ENCODE measurements around the gene MYO1A.
A peak's percentile ranks its signal among the peaks of the same experiment; 100 is the strongest.
"Not testable (repeated sequence)": the region's sequence is repeated elsewhere in the genome, so short reads cannot be mapped to it uniquely, and the experiment has no call there.

The MYO1A gene

DNA sequence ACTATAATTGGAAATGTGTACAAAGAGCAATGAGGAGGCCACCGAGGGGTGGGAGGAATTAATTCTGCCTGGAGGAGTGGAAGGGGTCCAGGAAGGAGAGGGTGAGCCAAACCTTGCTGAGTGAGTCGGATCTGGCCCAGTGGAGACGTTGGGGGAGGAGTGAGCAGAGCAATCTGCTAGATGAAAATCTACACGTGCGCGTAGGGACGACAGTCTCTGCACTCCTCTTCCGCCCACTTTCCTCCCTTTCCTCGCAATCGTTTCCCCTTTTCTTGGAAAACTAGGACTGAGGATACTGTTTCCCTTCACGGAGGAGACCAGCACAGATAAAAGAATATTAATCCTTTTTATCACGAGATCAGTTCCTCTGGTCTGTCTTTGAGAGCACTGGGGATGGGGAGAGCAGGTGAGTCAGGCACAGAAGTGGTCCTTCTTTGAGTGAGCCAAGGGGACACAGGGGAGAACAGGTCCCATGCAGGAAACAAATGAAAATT lies 36.1 kb upstream of the MYO1A start:
- no peak for DNase-seq (ENCODE audit: low read depth)
- peak overlapping the region; percentile 62 for H3K4me3 ChIP-seq (ENCODE audit: low read length)
- no peak for TF ChIP-seq CTCF (conservative IDR thresholded peaks at IDR 0.05; ENCODE audit: low read depth, low read length)

DNA sequence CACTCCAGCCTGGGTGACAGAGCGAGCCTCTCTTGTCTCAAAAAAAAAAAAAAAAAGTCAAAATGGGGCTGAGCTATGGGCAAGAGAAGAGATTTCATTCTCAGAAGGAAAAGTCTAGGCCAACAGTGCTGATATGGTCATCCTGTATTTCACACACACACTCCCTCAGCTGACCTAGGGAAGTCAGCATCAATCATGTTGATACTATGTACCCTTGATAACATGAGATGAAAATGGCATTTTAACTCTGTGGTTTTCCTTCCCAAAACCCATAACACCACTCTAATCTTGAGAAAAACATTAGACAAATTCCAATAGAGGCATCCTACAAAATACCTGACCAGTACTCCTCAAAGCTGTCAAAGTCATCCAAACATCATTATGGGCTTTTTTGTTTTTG lies 30.9 kb upstream of the MYO1A start:
- no peak for TF ChIP-seq CTCF (conservative IDR thresholded peaks at IDR 0.05; ENCODE audit: low read depth, low read length)
- H3K4me3 ChIP-seq (ENCODE audit: low read length) = no peak overlapping the region
- no peak for DNase-seq (ENCODE audit: low read depth)

DNA sequence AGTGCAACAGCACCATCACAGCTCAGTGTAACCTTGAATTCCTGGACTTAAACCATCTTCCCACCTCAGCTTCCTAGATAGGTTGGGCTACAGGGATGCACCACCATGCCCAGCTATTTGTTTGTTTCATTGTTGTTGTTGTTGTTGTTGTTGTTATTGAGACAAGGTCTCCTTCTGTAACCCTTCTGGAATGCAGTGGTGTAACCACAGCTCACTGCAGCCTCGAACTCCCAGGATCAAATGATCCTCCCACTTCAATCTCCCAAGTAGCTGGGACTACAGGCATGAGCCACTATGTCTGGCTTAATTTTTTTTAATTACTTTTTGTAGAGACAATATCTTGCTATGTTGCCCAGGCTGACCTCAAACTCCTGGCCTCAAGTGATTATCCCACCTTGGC lies 29.9 kb upstream of the MYO1A start:
- no peak for DNase-seq (ENCODE audit: low read depth)
- no peak for TF ChIP-seq CTCF (conservative IDR thresholded peaks at IDR 0.05; ENCODE audit: low read depth, low read length)
- H3K4me3 ChIP-seq (ENCODE audit: low read length) = no peak overlapping the region

DNA sequence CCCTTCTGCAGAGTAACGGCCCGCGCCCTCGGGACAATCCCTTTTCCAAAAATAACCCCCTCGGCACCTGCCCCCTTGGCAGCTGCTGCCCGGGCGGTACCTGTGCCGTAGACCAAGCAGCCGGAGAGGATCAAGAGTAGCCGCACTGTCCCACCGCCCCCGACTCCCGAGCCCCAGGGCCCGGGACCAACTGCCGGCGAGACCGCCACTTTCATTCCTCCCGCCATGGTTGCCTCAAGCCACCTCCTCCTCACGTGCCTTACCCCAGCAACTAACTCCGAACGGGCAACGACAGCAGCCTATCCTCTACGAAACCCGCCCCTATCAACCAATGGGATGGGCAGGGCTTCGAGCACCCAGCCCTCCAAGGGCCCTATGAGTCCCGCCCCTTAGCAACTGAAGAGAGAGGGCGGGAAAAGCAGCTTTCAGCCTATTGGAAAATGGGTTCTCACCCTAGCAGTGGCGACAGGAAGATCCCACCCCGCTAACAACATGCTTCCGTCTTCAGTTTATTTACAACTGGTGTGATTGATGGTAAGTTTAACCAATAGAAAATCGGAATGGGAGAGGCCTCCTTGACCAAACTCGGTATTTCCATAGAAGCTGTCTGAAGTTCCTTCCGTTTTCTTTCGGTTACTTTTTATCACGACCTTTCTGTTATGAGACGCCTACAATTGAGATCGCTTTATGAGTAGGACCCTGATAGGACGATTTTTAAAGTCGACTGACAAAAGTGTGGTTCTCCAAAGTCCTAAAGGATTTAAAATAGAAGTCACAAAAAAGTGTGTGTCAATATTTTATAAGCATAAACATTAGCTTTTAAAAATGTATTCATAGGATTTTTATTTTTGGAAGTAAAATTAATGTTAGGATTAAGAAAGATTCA lies 28.8 kb upstream of the MYO1A start, which contains the start of gene NEMP1:
Gene NEMP1 (minus strand): TSS at position 273 of the 886 bp plus-strand sequence. CDS start 46 bp downstream, at position 227.
- DNase-seq (ENCODE audit: low read depth) = peak; percentile 100
- peak within 1 kb of the TSS; percentile 88 for H3K4me3 ChIP-seq (ENCODE audit: low read length)
- TF ChIP-seq CTCF (conservative IDR thresholded peaks at IDR 0.05; ENCODE audit: low read depth, low read length) = no peak

DNA sequence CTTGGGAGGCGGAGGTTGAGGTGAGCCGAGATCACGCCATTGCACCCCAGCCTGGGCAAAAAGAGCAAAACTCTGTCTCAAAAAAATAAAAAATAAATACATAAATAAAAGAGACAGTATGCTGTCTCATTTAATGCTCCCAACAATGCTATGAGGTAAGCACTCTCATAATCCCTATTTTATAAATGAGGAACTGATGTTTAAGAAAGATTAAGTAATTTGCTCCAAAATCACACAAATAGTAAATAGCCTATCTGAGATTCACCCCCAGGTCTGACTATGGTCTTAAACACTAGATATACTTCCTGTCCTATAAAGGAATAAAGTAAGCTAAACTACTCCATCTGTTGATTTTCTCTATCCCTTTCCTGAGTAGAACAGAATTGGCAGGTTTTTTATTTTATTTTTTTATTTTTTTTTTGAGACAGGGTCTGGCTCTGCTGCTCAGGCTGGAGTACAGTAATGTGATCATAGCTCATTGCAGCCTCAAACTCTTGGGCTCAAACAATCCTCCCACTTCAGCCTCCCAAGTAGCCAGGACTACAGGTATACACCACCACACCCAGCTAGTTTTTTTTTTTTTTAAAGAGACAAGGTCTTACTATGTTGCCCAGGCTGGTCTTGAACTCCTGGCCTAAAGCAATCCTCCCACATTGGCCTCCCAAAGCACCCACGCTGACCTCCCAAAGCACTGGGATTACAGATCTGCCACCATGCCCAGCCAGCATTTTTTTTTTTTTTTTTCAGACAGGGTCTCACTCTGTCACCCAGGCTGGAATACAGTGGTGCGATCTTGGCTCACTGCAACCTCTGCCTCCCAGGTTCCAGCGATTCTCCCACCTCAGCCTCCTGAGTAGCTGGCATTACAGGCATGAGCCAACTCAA lies 23.9 kb upstream of the MYO1A start:
- DNase-seq (ENCODE audit: low read depth); H3K4me3 ChIP-seq (ENCODE audit: low read length): not testable (repeated sequence)

DNA sequence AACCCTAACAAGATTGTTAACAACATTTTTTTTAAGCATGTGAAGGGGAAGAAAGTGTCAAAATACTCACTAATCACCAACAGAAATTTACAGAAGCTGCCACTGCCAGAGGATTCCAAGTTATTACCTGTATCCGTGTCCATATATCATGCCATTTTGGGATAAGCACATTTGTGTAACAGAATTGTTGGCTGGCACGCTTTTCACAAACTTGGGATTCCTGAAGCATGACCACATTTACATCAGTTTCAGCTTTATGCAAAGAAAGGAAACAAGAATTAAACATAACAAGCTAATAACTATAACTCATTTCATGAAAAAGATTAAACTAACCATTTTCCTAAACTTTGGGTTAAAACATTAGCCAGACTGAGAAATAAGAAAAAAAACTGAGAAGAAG lies 22.7 kb upstream of the MYO1A start:
- no peak overlapping the region for H3K4me3 ChIP-seq (ENCODE audit: low read length)
- DNase-seq (ENCODE audit: low read depth) = no peak
- TF ChIP-seq CTCF (conservative IDR thresholded peaks at IDR 0.05; ENCODE audit: low read depth, low read length) = no peak

DNA sequence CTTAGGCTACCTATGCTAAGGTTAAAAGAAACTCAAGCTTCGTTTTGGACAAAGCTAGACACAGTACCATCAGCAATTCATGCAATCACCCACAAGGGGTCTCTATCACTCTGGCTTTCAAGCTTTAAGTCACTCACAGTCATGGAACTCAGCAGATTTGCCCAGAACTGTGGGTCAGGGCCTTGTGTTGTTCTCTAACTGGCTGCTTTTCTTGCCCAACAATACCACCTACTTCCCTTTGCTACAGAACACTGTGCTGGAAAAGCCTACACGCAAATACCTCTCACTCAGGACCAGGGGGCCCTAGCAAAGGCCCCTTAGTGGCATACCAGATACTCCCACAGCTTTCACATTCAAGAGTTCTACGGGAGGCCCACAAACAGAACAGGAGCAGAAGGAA lies 19.6 kb upstream of the MYO1A start:
- peak; percentile 94 for TF ChIP-seq CTCF (conservative IDR thresholded peaks at IDR 0.05; ENCODE audit: low read depth, low read length)
- no peak for DNase-seq (ENCODE audit: low read depth)

More for the DNA sequence above, 19.6 kb upstream of the MYO1A start:
- H3K4me3 ChIP-seq (ENCODE audit: low read length) = no peak overlapping the region
